GM12878 (cell line): ENCODE measurements around the gene HERC4.

ENCODE experiments used
- SREBF2 ChIP-seq: IDR thresholded peaks from 2 replicates; pipeline ENCODE4 v1.6.1; 2012; ENCODE audit warnings: mild to moderate bottlenecking, low read length
- ZNF384 ChIP-seq: IDR thresholded peaks from 2 replicates; pipeline ENCODE4 v1.6.1; 2012; ENCODE audit warnings: low read depth, mild to moderate bottlenecking, low read length, improper control_type of control experiment, borderline replicate concordance

- TF ChIP-seq SREBF2 (no peak), ZNF384 (no peak)
Measured at GRCh38 chr10:67925449-67926005, 149.6 kb downstream of the HERC4 start.
